Melanocyte of skin (primary cell): ENCODE measurements around the gene BMF. TPM values are rescaled to one million over a fixed set of nuclear protein-coding genes. Genes with fewer than 3 reads are reported as not detected.

Source experiments
- total RNA-seq, 2 donors: library from RNA; depleted of rRNA; stranded (reverse); fragments of >200 nt; gene quantifications; 2 replicates each; pipeline ENCODE4 v1.2.3, GENCODE V29; 2012

BMF gene
- 1 to 10 TPM; 2.0 to 3.4 TPM for total RNA-seq

DNA sequence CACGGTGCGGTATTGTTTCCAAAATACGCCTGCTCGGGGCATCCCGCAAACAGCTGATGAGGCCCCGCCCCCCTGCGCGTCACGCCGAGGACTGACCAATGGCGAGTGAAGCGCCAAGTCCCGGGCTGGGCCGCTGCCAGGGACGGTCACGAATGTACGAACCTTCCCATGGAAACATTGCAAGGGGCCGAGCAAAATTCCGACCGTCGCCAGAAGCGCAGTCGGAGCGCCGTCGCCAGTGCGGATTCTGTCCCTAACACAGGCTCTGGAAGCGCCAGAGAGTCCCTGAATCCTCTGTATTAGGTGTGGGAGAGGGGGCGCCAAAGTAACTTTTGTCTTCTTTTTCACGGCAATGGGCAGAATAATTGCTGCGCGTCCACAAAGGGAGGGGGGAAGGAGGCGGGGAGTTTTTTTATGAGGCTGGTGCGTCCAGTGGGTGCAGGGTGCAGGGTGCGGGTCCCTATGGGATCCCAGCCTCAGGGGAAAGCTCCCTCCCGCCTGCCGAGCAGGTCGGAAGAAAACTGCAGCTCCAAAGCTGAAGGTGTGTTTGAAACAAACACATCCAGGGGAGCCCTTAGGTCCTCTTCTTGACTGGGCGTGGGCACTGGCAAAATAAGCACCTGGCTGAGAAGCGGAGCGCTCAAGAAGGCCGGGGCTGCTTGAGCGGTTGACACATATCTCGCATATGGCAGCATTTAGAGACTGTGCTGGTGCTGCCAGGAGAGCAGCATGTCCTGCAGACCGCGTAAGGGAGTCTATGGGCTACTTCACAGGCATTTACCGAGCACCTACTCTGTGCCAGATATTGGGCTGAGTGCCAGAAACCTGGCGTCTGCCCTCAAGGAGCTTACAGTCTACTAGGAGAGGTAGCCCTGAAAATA lies at the start of gene BMF:
BMF (minus strand) TSS at position 25 of the 881 bp plus-strand sequence. CDS start 2,793 bp downstream, outside the sequence.

GRCh38 chr15:40038638-40039543 lies 69.8 kb downstream of the BMF start, which contains the start of gene SRP14:
TSS of gene SRP14 (minus strand) at chr15:40039181. CDS start at chr15:40039116, 65 bp downstream.

Other genes with a start within 250 kb of the BMF start
- 10 to 100 TPM in 1 of 2 donors, 1 to 10 TPM in 1; 7.2 to 12.3 TPM for gene GPR176, start 188.6 kb downstream of the BMF start, total RNA-seq
- gene EIF2AK4, start 174.8 kb downstream of the BMF start, total RNA-seq: 10 to 100 TPM; 45.4 to 70.9 TPM
- gene SRP14, start 69.7 kb downstream of the BMF start, total RNA-seq: 10 to 100 TPM; 77.8 to 85.9 TPM
- 10 to 100 TPM; 15.5 to 31.6 TPM for gene BUB1B, start 52.2 kb upstream of the BMF start, total RNA-seq
- gene PAK6, start 130.2 kb upstream of the BMF start, total RNA-seq: 1 to 10 TPM in 1 of 2 donors, under 1 TPM in 1; 1.00 to 1.4 TPM
- gene ANKRD63, start 174.2 kb upstream of the BMF start, total RNA-seq: not detected
- gene PLCB2, start 199.1 kb upstream of the BMF start, total RNA-seq: 1 to 10 TPM; 1.0 to 3.3 TPM
- 10 to 100 TPM in 1 of 2 donors, 1 to 10 TPM in 1; 5.2 to 10.7 TPM for gene INAFM2, start 214.8 kb upstream of the BMF start, total RNA-seq
- gene CCDC9B, start 232.1 kb upstream of the BMF start, total RNA-seq: 10 to 100 TPM; 30.3 to 39.9 TPM
- not detected for gene PHGR1, start 242.2 kb upstream of the BMF start, total RNA-seq
- gene DISP2, start 249.3 kb upstream of the BMF start, total RNA-seq: under 1 TPM; 0.33 to 0.69 TPM